Activated naive CD4-positive, alpha-beta T cell treated with anti-CD3 and anti-CD28 coated beads, Interleukin-2, amount 50 U/mL, for 16 hours (primary cell): ENCODE measurements around the gene SPINK6.

Source experiments
- DNase-seq: peaks from one replicate; pipeline ENCODE4 v3.0.0-alpha.2; 2020

The SPINK6 gene, protein sequence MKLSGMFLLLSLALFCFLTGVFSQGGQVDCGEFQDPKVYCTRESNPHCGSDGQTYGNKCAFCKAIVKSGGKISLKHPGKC

DNA sequence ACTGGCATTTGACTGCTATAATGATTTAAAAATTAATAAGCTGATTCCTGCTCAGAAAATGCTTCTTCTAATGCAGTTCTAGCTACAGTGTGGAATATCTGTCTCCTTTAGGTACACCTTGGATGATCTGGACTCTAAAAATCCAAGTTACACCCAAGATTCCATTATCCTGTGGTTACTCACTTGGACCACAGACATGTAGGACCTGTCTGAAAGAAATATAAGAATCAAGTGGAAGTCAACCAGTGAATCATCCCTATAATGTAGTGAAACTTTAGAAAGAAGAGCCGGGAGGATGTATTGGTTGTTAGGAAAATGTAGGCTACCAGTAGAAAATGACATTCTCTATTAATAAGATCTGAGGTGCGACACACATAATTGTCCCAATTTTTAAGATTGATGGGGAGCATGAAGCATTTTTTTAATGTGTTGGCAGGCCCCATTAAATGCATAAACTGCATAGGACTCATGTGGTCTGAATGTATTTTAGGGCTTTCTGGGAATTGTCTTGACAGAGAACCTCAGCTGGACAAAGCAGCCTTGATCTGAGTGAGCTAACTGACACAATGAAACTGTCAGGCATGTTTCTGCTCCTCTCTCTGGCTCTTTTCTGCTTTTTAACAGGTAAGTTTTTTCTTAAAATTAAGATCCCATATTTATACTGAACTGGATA is at the start of gene SPINK6:
Gene SPINK6, plus strand, starts transcription at position 512 of the 673 bp plus-strand sequence. Its CDS starts 55 bp downstream, at position 567.
- DNase-seq: no peak

GRCh38 chr5:148156609-148157008 is 46.2 kb upstream of the SPINK6 start:
- DNase-seq: no peak

GRCh38 chr5:148162038-148162437 is 40.8 kb upstream of the SPINK6 start:
- DNase-seq: no peak

DNA sequence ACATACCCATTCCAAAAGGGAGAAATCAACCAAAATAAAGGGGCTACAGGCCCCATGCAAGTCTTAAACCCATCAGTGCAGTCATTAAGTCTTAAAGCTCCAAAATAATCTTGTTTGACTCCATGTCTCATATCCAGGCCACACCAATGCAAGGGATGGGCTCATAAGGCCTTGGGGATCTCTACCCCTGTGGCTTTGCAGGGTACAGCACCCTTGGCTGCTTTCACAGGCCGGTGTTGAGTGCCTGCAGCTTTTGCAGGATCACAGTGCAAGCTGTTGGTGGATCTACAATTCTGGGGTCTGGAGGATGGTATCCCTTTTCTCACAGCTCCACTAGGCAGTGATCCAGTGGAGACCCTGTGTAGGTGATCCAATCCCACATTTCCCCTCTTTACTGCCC is 39.5 kb upstream of the SPINK6 start:
- DNase-seq: no peak

- DNase-seq: no peak
These were observed 36.1 kb upstream of the SPINK6 start for GRCh38 chr5:148166550-148167283.

DNA sequence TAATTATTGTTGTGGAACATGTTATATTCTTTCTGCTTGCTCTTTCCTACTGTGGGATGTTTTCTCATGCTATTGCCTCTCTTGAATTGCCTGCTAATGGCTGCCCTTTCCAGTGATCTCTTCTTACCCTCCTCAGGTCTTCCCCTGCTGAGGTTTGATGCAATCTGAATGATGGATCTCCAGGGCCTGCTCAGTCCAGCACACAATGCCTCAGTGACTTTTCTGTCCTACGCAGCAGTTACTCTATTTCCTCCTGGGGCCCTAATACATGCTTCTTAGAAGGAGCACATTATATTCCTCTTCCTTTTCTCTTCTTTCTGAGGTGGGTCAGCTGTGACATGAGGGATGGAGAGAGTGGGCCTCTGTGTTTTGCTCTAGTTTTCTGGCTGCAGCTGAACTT is 34.6 kb upstream of the SPINK6 start, which contains the start of gene SPINK14:
Gene SPINK14, plus strand, starts transcription at position 301 of the 400 bp plus-strand sequence. CDS start 1,187 bp downstream, outside the sequence.
- DNase-seq: no peak

DNA sequence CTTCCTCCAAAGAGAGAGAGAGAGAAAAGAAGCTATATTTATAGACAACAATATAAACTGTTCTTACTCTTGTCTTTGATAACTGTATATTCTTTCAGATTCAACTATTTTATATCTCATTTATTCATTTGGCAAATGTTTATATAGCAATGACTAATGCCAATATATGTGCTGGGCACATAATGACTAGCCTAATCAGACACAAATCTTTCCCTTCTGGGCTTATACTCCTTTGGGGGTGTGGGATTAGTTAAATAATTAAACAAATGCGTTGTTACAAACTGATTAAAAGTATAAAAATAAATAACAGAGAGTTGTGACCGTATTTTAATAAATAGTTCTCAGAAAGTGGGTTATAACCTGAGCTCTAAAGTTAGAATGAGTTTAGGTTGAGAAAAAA is 30.5 kb upstream of the SPINK6 start:
- no peak for DNase-seq

DNA sequence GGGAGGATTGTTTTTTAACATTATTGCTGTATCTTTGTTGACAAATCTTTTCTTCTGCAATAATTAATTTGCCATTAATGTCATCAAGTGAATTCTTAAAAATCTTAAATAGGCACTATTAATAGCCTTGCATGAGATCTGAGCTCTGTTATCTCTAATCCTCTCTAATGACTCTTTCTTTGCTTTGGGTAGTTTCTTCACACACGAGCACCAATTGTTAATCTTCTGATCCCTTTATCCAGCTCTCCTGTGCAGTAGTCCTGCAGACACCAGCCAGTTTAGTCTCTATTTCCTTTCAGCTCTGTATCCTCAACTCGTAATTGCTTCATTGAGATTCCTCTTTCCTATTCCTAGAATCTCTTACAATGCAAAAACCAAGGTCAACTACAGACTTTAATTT is 26.4 kb upstream of the SPINK6 start:
- no peak for DNase-seq

GRCh38 chr5:148177207-148177606 is 25.6 kb upstream of the SPINK6 start:
- no peak for DNase-seq

- DNase-seq: no peak
These were observed 23.5 kb upstream of the SPINK6 start for GRCh38 chr5:148179234-148179824.

GRCh38 chr5:148186248-148187003 is 16.4 kb upstream of the SPINK6 start:
- no peak for DNase-seq

DNA sequence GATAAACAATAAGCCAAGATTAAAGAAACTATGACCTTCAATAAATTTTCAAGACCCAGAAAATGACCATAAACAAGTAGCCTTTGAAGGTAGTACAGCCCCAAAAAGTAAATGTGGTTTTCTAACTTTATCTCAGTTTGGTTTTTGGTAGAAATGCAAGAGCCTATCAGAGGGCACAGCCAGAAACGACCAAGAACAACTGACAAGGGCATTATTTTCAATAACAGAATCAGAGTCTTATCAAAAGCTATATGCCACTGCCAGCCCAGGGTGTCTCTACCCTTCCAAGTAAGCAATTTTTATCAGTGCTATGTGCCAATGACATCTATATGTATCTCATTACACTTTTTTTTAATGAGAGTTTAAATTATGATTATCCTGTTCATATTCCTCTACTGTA is 11.8 kb upstream of the SPINK6 start:
- no peak for DNase-seq

GRCh38 chr5:148193202-148193601 is 9.6 kb upstream of the SPINK6 start:
- no peak for DNase-seq

DNA sequence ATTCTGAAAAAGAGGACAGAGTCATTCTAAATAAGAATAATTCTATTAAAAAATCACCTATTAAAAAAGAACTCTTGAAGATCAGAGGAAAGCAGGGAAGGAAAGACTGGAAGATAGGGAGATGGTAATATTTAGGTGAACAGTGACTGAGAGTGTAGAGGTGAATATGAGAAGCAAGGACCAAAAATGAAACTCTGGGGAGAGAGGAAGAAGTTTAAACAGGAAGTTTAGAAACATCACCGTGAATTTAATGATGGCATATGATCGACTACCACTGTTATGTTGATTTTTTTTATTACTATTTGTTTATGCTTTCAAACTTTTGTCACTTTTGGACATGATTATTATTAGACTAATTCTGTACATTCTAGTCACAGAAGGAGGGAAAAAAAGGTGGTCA is 1.7 kb upstream of the SPINK6 start:
- DNase-seq: no peak

- DNase-seq: no peak
These were observed 2.4 kb downstream of the SPINK6 start for GRCh38 chr5:148205044-148205806.

DNA sequence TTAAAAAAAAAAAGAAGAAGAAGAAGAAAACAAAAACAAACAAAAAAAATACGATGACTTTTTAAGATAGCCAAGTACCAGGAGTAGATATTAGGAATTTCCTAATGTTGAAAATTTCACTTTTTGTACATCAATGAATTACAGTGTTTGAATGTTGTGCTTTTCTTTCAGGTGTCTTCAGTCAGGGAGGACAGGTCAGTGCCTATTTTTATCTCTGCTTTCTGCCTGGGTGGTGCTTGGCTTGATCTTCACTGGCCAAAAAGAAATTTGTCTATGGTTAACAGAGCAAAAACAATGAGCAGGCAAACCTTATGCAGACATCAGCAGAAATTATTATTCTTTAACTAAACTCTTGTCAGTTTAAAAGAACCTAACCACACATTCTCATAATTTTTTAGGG is 3.0 kb downstream of the SPINK6 start:
- no peak for DNase-seq

DNA sequence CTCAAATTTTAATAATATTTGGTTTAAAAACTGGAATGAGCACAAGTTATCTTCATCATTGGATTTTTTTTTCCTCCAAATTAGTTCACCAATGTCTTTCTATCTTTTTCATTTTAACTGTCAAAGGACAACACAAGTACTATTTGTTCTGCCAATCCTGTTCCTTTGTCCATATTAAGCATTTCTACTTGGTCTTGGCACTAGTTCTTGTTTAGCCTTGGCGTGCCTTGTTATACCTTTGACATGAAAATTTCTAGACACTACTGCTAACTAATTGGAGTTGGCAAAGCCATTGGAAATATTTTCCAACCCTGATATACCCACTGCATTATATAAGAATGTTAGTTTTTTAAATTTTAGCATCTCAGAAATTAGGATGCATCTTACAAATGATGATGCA is 3.8 kb downstream of the SPINK6 start:
- no peak for DNase-seq

GRCh38 chr5:148208226-148208625 is 5.4 kb downstream of the SPINK6 start:
- no peak for DNase-seq

DNA sequence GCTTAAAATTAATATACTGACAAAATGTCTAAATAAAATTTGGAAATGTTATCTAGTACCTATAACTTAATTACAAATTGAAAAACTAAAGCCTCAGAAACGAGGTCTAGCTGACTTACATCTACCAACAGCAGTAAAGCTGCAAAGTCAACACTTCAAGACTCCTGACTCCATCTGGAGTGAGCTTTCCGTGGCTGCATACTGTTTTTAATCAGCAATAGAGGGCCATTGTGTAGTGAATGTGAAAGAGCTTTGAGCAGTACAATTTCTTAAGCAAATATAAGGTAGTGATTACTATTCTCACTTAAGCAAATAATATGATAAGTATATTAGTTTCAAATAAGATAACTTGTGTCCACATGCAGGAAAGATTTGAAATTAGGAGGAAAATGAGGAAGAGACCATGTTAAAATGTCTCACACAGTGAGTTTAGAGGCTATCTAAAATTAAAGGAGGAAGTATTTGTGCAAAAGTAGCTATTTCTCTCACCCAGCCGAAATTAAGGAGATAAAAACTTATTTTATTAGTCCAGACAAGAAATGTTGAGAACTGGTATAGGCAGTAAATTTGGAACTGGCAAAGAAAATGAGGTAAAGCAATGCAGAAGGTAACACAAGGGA is 6.4 kb downstream of the SPINK6 start:
- no peak for DNase-seq

- DNase-seq: no peak
These were observed 11.9 kb downstream of the SPINK6 start for GRCh38 chr5:148214665-148215185.

DNA sequence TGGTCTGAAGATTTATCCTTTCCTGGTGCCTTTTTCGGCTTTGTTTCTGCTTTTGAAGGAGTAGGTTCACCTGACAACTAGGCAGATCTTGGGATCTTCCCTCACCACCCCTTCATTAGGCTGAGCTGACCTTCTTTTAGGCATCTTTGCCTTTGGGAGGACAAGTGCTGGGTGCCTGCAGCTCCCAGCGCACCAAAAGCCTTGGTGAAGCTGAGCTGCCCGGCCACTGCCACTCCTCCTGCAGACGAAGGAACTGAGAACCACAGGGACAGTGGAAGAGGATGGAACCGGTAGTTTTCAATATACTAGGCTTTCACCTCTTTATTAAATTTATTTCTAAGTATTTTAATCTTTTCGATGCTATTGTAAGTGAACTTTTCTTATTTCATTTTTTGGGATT is 18.7 kb downstream of the SPINK6 start:
- DNase-seq: no peak
